ENCODE data around the gene GPR4. TPM values are rescaled to one million over a fixed set of nuclear protein-coding genes. Genes with fewer than 3 reads are reported as not detected.

Gene GPR4
- total RNA-seq, 1 experiment from 2014 or later: not detected

- DNase-seq (ENCODE audit: low read depth in 1 of 2, low spot score in 2 of 2): no peak
- Histone ChIP-seq H3K36me3 (peaks cover 48% of the 10 kb centered on the region), H3K27ac (no peak overlapping the region), H3K9me3 (replicated peaks) (no peaks in the 10 kb centered on the region), H3K4me3 (no peak overlapping the region), H3K27me3 (replicated peaks) (no peaks in the 10 kb centered on the region), H3K4me1 (replicated peaks) (peaks cover 12% of the 10 kb centered on the region)
Observed at GRCh38 chr19:45608948-45609347, 6.9 kb upstream of the GPR4 start.

- Histone ChIP-seq H3K4me3 (peak overlapping the region; percentile 16), H3K27ac (no peak overlapping the region), H3K9me3 (replicated peaks) (no peaks in the 10 kb centered on the region), H3K4me1 (replicated peaks) (peaks cover 10% of the 10 kb centered on the region), H3K27me3 (replicated peaks) (peaks cover 8% of the 10 kb centered on the region), H3K36me3 (peaks cover 32% of the 10 kb centered on the region)
- peak; percentile 77 for DNase-seq (ENCODE audit: low read depth in 1 of 2, low spot score in 2 of 2)
Observed at GRCh38 chr19:45607071-45608029, 5.3 kb upstream of the GPR4 start.

- peaks cover 61% of the 10 kb centered on the region for H3K27me3 ChIP-seq (replicated peaks)
Observed at GRCh38 chr19:45601115-45601514, 897 bp downstream of the GPR4 start.

GRCh38 chr19:45600340-45600885 is 1.6 kb downstream of the GPR4 start:
- H3K36me3 ChIP-seq: no peaks in the 10 kb centered on the region
- no peak overlapping the region for H3K27ac ChIP-seq
- peaks cover 8% of the 10 kb centered on the region for H3K4me1 ChIP-seq (replicated peaks)
- peaks cover 61% of the 10 kb centered on the region for H3K27me3 ChIP-seq (replicated peaks)
- H3K9me3 ChIP-seq (replicated peaks): no peaks in the 10 kb centered on the region
- no peak for DNase-seq (ENCODE audit: low read depth in 1 of 2, low spot score in 2 of 2)
- no peak overlapping the region for H3K4me3 ChIP-seq

More at GRCh38 chr19:45601115-45601514, 897 bp downstream of the GPR4 start:
- Histone ChIP-seq H3K27ac (no peak overlapping the region), H3K36me3 (no peaks in the 10 kb centered on the region), H3K4me3 (no peak overlapping the region), H3K9me3 (replicated peaks) (no peaks in the 10 kb centered on the region), H3K4me1 (replicated peaks) (peaks cover 8% of the 10 kb centered on the region)
- no peak for DNase-seq (ENCODE audit: low read depth in 1 of 2, low spot score in 2 of 2)

- Histone ChIP-seq H3K27me3 (replicated peaks) (peaks cover 61% of the 10 kb centered on the region), H3K9me3 (replicated peaks) (no peaks in the 10 kb centered on the region), H3K36me3 (no peaks in the 10 kb centered on the region), H3K4me3 (no peak overlapping the region), H3K27ac (no peak overlapping the region), H3K4me1 (replicated peaks) (peaks cover 8% of the 10 kb centered on the region)
- no peak for DNase-seq (ENCODE audit: low read depth in 1 of 2, low spot score in 2 of 2)
Observed at GRCh38 chr19:45599286-45599685, 2.7 kb downstream of the GPR4 start.

- no peak for DNase-seq (ENCODE audit: low read depth in 1 of 2, low spot score in 2 of 2)
- H3K4me1 ChIP-seq (replicated peaks): peaks cover 8% of the 10 kb centered on the region
- H3K27ac ChIP-seq: no peak overlapping the region
- H3K36me3 ChIP-seq: no peaks in the 10 kb centered on the region
- peaks cover 61% of the 10 kb centered on the region for H3K27me3 ChIP-seq (replicated peaks)
- H3K9me3 ChIP-seq (replicated peaks): no peaks in the 10 kb centered on the region
- H3K4me3 ChIP-seq: no peak overlapping the region
Observed at GRCh38 chr19:45598267-45599001, 3.6 kb downstream of the GPR4 start.

- H3K27ac ChIP-seq: no peak overlapping the region
- H3K27me3 ChIP-seq (replicated peaks): peaks cover 55% of the 10 kb centered on the region
- H3K9me3 ChIP-seq (replicated peaks): no peaks in the 10 kb centered on the region
- no peaks in the 10 kb centered on the region for H3K36me3 ChIP-seq
- DNase-seq (ENCODE audit: low read depth in 1 of 2, low spot score in 2 of 2): no peak
- H3K4me3 ChIP-seq: no peak overlapping the region
- peaks cover 8% of the 10 kb centered on the region for H3K4me1 ChIP-seq (replicated peaks)
Observed at GRCh38 chr19:45597425-45598111, 4.4 kb downstream of the GPR4 start.

- no peaks in the 10 kb centered on the region for H3K4me1 ChIP-seq (replicated peaks)
Observed at GRCh38 chr19:45595814-45596213, 6.2 kb downstream of the GPR4 start.

GRCh38 chr19:45593520-45593919 is 8.5 kb downstream of the GPR4 start:
- Histone ChIP-seq H3K27me3 (replicated peaks) (peaks cover 15% of the 10 kb centered on the region), H3K4me3 (no peak overlapping the region), H3K9me3 (replicated peaks) (no peaks in the 10 kb centered on the region), H3K36me3 (no peaks in the 10 kb centered on the region), H3K4me1 (replicated peaks) (no peaks in the 10 kb centered on the region), H3K27ac (no peak overlapping the region)
- DNase-seq (ENCODE audit: low read depth in 1 of 2, low spot score in 2 of 2): no peak

More at GRCh38 chr19:45595814-45596213, 6.2 kb downstream of the GPR4 start:
- no peak overlapping the region for H3K27ac ChIP-seq
- no peaks in the 10 kb centered on the region for H3K9me3 ChIP-seq (replicated peaks)
- H3K27me3 ChIP-seq (replicated peaks): peaks cover 38% of the 10 kb centered on the region
- no peaks in the 10 kb centered on the region for H3K36me3 ChIP-seq
- no peak for DNase-seq (ENCODE audit: low read depth in 1 of 2, low spot score in 2 of 2)
- no peak overlapping the region for H3K4me3 ChIP-seq

- no peak for DNase-seq (ENCODE audit: low read depth in 1 of 2, low spot score in 2 of 2)
- no peak overlapping the region for H3K27ac ChIP-seq
Observed at GRCh38 chr19:45592366-45592765, 9.6 kb downstream of the GPR4 start.

GRCh38 chr19:45591638-45592005 is 10.4 kb downstream of the GPR4 start:
- no peak overlapping the region for H3K27ac ChIP-seq
- DNase-seq (ENCODE audit: low read depth in 1 of 2, low spot score in 2 of 2): no peak
- H3K4me1 ChIP-seq (replicated peaks): no peaks in the 10 kb centered on the region
- H3K4me3 ChIP-seq: no peak overlapping the region
- no peaks in the 10 kb centered on the region for H3K27me3 ChIP-seq (replicated peaks)
- H3K9me3 ChIP-seq (replicated peaks): no peaks in the 10 kb centered on the region
- no peaks in the 10 kb centered on the region for H3K36me3 ChIP-seq

More at GRCh38 chr19:45592366-45592765, 9.6 kb downstream of the GPR4 start:
- H3K27me3 ChIP-seq (replicated peaks): peaks cover 3% of the 10 kb centered on the region; the same call in 1 of the 2 replicates
- H3K9me3 ChIP-seq (replicated peaks): no peaks in the 10 kb centered on the region
- no peak overlapping the region for H3K4me3 ChIP-seq
- no peaks in the 10 kb centered on the region for H3K36me3 ChIP-seq
- H3K4me1 ChIP-seq (replicated peaks): no peaks in the 10 kb centered on the region

GRCh38 chr19:45591004-45591637 is 10.9 kb downstream of the GPR4 start:
- H3K27me3 ChIP-seq (replicated peaks): no peaks in the 10 kb centered on the region
- DNase-seq (ENCODE audit: low read depth in 1 of 2, low spot score in 2 of 2): no peak
- H3K4me1 ChIP-seq (replicated peaks): no peaks in the 10 kb centered on the region
- no peak overlapping the region for H3K27ac ChIP-seq
- H3K4me3 ChIP-seq: no peak overlapping the region
- H3K9me3 ChIP-seq (replicated peaks): no peaks in the 10 kb centered on the region
- H3K36me3 ChIP-seq: no peaks in the 10 kb centered on the region
